ENCODE data around the gene USP17L15.
"Not testable (repeated sequence)": the region's sequence is repeated elsewhere in the genome, so short reads cannot be mapped to it uniquely, and the experiment has no call there.

DNA sequence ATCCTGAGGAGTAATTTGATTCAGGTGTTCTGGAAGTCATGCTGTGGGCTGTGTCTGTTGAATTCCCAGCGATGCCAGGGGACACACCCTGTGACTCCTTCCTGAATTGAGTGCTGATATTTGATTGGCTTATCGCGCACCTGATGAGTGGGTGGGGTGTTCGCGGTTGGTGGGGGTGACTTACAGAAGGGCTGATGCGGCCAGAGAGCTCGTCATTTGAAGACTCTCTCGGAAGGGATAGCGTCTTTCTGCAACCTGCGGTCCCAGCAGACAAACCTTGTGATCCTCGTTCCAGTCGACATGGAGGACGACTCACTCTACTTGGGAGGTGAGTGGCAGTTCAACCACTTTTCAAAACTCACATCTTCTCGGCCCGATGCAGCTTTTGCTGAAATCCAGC lies at the start of gene USP17L15:
- TF ChIP-seq, protein P1, sequence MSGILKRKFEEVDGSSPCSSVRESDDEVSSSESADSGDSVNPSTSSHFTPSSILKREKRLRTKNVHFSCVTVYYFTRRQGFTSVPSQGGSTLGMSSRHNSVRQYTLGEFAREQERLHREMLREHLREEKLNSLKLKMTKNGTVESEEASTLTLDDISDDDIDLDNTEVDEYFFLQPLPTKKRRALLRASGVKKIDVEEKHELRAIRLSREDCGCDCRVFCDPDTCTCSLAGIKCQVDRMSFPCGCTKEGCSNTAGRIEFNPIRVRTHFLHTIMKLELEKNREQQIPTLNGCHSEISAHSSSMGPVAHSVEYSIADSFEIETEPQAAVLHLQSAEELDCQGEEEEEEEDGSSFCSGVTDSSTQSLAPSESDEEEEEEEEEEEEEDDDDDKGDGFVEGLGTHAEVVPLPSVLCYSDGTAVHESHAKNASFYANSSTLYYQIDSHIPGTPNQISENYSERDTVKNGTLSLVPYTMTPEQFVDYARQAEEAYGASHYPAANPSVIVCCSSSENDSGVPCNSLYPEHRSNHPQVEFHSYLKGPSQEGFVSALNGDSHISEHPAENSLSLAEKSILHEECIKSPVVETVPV (CRISPR knock-in tag; IDR thresholded peaks at IDR 0.05), result not testable (repeated sequence)
- TF ChIP-seq ZFP3 (CRISPR knock-in tag; IDR thresholded peaks at IDR 0.05); ZC3H10 (CRISPR knock-in tag; IDR thresholded peaks at IDR 0.05); ZFP30 (CRISPR knock-in tag; IDR thresholded peaks at IDR 0.05); TOX (CRISPR knock-in tag; IDR thresholded peaks at IDR 0.05; ENCODE audit: borderline replicate concordance); ZNF70 (CRISPR knock-in tag; IDR thresholded peaks at IDR 0.05): not testable (repeated sequence)
- TF ChIP-seq, protein P2, sequence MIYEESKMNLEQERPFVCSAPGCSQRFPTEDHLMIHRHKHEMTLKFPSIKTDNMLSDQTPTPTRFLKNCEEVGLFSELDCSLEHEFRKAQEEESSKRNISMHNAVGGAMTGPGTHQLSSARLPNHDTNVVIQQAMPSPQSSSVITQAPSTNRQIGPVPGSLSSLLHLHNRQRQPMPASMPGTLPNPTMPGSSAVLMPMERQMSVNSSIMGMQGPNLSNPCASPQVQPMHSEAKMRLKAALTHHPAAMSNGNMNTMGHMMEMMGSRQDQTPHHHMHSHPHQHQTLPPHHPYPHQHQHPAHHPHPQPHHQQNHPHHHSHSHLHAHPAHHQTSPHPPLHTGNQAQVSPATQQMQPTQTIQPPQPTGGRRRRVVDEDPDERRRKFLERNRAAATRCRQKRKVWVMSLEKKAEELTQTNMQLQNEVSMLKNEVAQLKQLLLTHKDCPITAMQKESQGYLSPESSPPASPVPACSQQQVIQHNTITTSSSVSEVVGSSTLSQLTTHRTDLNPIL (CRISPR knock-in tag; IDR thresholded peaks at IDR 0.05; ENCODE audit: low read depth), result not testable (repeated sequence)
- TF ChIP-seq, protein P3, sequence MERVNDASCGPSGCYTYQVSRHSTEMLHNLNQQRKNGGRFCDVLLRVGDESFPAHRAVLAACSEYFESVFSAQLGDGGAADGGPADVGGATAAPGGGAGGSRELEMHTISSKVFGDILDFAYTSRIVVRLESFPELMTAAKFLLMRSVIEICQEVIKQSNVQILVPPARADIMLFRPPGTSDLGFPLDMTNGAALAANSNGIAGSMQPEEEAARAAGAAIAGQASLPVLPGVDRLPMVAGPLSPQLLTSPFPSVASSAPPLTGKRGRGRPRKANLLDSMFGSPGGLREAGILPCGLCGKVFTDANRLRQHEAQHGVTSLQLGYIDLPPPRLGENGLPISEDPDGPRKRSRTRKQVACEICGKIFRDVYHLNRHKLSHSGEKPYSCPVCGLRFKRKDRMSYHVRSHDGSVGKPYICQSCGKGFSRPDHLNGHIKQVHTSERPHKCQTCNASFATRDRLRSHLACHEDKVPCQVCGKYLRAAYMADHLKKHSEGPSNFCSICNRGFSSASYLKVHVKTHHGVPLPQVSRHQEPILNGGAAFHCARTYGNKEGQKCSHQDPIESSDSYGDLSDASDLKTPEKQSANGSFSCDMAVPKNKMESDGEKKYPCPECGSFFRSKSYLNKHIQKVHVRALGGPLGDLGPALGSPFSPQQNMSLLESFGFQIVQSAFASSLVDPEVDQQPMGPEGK (CRISPR knock-in tag; IDR thresholded peaks at IDR 0.05; ENCODE audit: borderline replicate concordance), result not testable (repeated sequence)
- TF ChIP-seq, protein P4, sequence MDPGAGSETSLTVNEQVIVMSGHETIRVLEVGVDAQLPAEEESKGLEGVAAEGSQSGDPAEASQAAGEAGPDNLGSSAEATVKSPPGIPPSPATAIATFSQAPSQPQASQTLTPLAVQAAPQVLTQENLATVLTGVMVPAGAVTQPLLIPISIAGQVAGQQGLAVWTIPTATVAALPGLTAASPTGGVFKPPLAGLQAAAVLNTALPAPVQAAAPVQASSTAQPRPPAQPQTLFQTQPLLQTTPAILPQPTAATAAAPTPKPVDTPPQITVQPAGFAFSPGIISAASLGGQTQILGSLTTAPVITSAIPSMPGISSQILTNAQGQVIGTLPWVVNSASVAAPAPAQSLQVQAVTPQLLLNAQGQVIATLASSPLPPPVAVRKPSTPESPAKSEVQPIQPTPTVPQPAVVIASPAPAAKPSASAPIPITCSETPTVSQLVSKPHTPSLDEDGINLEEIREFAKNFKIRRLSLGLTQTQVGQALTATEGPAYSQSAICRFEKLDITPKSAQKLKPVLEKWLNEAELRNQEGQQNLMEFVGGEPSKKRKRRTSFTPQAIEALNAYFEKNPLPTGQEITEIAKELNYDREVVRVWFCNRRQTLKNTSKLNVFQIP (CRISPR knock-in tag; IDR thresholded peaks at IDR 0.05; ENCODE audit: borderline replicate concordance, low read depth), result not testable (repeated sequence)

Data from SK-N-SH treated with all-trans-retinoic acid at 6 μM for 48 hours (cell line).